GM23248 (cell line): Measurements from ENCODE around the gene DNAJC1. TPM values are rescaled to one million over a fixed set of nuclear protein-coding genes. Genes with fewer than 3 reads are reported as not detected.

Experiments used
- DNase-seq: peaks from one replicate; pipeline ENCODE4 v3.0.0-alpha.2; 2015
- H2AFZ ChIP-seq: fragments of 200-600 bp; sonication (generic); 2 replicates; pipeline ENCODE4 v1.6.1; 2016; ENCODE audit warnings: antibody characterized with exemption
- H3F3A ChIP-seq: fragments of 200-600 bp; sonication (generic); 2 replicates; pipeline ENCODE4 v1.6.1; 2016; ENCODE audit warnings: mild to moderate bottlenecking, antibody characterized with exemption, mixed run types; ENCODE audit not compliant: insufficient read depth
- H3K27ac ChIP-seq: fragments of 200-600 bp; sonication (generic); 2 replicates; pipeline ENCODE4 v1.5.1; 2016; ENCODE audit warnings: mild to moderate bottlenecking
- H3K27me3 ChIP-seq: fragments of 200-600 bp; sonication (generic); replicated peaks from 2 replicates; pipeline ENCODE4 v1.6.1; 2016; ENCODE audit warnings: mild to moderate bottlenecking; ENCODE audit not compliant: insufficient read depth
- H3K36me3 ChIP-seq: fragments of 200-600 bp; sonication (generic); 2 replicates; pipeline ENCODE4 v1.6.1; 2016; ENCODE audit warnings: low read depth, mild to moderate bottlenecking
- H3K4me1 ChIP-seq: fragments of 200-600 bp; sonication (generic); 2 replicates; pipeline ENCODE4 v1.6.1; 2016; ENCODE audit warnings: mild to moderate bottlenecking; ENCODE audit not compliant: insufficient read depth
- H3K4me2 ChIP-seq: fragments of 200-600 bp; sonication (generic); one replicate; pipeline ENCODE4 v1.6.1; 2016; ENCODE audit warnings: mild to moderate bottlenecking; ENCODE audit not compliant: unreplicated experiment
- H3K4me3 ChIP-seq: fragments of 200-600 bp; sonication (generic); 2 replicates; pipeline ENCODE4 v1.5.1; 2016; ENCODE audit warnings: mild to moderate bottlenecking
- H3K79me2 ChIP-seq: fragments of 200-600 bp; sonication (generic); 2 replicates; pipeline ENCODE4 v1.6.1; 2016; ENCODE audit warnings: mild to moderate bottlenecking; ENCODE audit not compliant: insufficient read depth
- H3K9ac ChIP-seq: fragments of 200-600 bp; sonication (generic); 2 replicates; pipeline ENCODE4 v1.6.1; 2016; ENCODE audit warnings: mild to moderate bottlenecking
- H3K9me2 ChIP-seq: fragments of 200-600 bp; sonication (generic); 2 replicates; pipeline ENCODE4 v1.6.1; 2016; ENCODE audit warnings: mixed run types, mild to moderate bottlenecking, moderate library complexity; ENCODE audit not compliant: insufficient read depth
- H3K9me3 ChIP-seq: fragments of 200-600 bp; sonication (generic); one replicate; pipeline ENCODE4 v1.6.1; 2017; ENCODE audit warnings: low read depth
- H4K20me1 ChIP-seq: fragments of 200-600 bp; sonication (generic); 2 replicates; pipeline ENCODE4 v1.6.0; 2016; ENCODE audit not compliant: insufficient read depth
- EZH2 ChIP-seq: fragments of 200-600 bp; sonication (generic); IDR thresholded peaks from 2 replicates; pipeline ENCODE4 v1.6.1; 2018; ENCODE audit warnings: antibody characterized with exemption, mild to moderate bottlenecking; ENCODE audit not compliant: insufficient read depth, poor library complexity, severe bottlenecking
- EZH2phosphoT487 ChIP-seq: fragments of 200-600 bp; sonication (generic); IDR thresholded peaks from 2 replicates; pipeline ENCODE4 v1.6.1; 2018; ENCODE audit warnings: antibody characterized with exemption, moderate library complexity, mild to moderate bottlenecking, low read depth; ENCODE audit not compliant: insufficient read depth
- WGBS, 2 experiments: methylation state at CpG; one replicate each; pipeline ENCODE4 v1.1.6; 2015 to 2017; ENCODE audit warnings: low lambda C conversion rate in 2 of 2, low coverage in 1 of 2; ENCODE audit errors: missing lambda C conversion rate in 2 of 2; 5-methylcytosine and 5-hydroxymethylcytosine counted together
- in situ Hi-C: fragments of 300-500 bp; cut with MboI; formaldehyde crosslinking; loops from 2 replicates; pipeline ENCODE4 v1.15.0; 2020
- polyA plus RNA-seq: library from polyadenylated mRNA; unstranded; fragments of >200 nt; fragmentation: Nextera tagmentation; extraction: Ambion mirVana; gene quantifications from 2 replicates; pipeline ENCODE4 v1.2.1, GENCODE V29; 2016
- small RNA-seq: library from RNA; depleted of rRNA; stranded (forward); fragments of <200 nt; gene quantifications from one replicate; pipeline ENCODE3, GENCODE V24; 2014; ENCODE audit warnings: low read depth, low replicate concordance
- total RNA-seq: library from RNA; depleted of rRNA; stranded (reverse); fragments of >200 nt; shearing (Covaris generic); gene quantifications from 2 replicates; pipeline ENCODE4 v1.2.3, GENCODE V29; 2014; rRNA removed

DNAJC1 gene
- total and polyA plus RNA-seq, 2 experiments from 2014 or later = 50.9 to 63.9 TPM

DNA sequence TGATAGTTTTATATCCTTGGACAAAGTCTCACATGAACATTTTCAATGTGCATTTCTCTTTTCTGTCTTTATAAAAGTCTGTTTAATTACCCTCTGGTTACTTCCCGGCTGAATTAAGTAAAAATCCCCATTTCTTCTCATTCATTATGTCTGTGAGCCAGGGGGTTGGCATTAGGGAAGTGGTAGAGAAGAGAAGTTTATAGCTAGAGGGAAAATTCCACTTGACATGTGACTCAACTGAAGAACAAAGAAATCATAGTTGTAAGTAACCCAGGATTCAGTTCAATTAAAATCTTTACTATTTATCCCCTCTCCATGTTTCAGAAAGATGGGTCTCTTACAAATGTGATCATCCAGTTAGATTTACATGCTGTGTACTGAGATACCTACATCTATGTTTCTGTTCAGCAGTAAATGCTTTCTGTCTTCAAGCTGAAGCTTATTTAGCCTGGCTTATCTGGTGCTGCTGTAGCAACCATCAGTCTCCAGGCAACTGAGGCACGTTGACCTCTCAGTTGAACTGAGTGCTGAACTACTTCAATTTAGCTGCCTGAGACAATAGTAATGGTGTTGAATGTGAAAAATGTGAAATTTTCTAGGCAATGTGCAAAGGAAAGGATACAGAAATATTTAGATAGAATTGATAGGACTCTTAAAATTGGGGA lies 287.9 kb downstream of the DNAJC1 start:
- Histone ChIP-seq H3K4me3 (no peak overlapping the region), H3K4me1 (peaks cover 16% of the 10 kb centered on the region), H3K9me2 (no peaks in the 10 kb centered on the region), H3K36me3 (peaks cover 18% of the 10 kb centered on the region; the same call in 1 of the 2 replicates), H3K79me2 (peaks cover 40% of the 10 kb centered on the region), H3K27ac (peak overlapping the region; percentile 15; the same call in 1 of the 2 replicates), H3K4me2 (no peak overlapping the region), H3F3A (peaks cover 12% of the 10 kb centered on the region; the same call in 1 of the 2 replicates), H3K27me3 (no peaks in the 10 kb centered on the region), H2AFZ (no peak overlapping the region), H4K20me1 (peaks cover 4% of the 10 kb centered on the region; the same call in 1 of the 2 replicates), H3K9ac (no peak overlapping the region), H3K9me3 (no peaks in the 10 kb centered on the region)
- DNase-seq = peak; percentile 54
- WGBS, 2 experiments = 31 to 39% methylated on average over 2 of the region's 2 CpGs
- TF ChIP-seq EZH2phosphoT487 (no peak), EZH2 (no peak)
- in situ Hi-C loops = no loop called here

DNA sequence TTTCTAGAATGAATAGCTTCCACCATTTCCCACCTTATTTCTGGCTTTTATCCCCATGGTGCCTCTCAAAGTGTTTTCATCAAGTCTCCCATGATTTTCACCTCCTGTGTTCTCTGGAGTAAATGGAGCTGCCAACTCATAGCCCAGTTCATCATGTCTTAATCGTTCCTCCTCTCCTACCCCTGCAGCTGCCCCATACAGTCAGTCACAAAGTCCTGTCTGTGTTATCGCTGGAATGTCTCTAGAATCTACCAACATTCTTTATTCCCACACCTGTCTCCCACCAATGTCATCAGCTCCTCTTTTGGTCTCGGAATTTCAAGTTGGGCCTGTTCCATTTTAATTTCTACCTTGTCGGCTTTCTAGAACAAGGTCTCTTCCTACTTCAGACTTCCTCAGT lies 290.6 kb downstream of the DNAJC1 start:
- 94 to 96% methylated on average over 4 of the region's 4 CpGs for WGBS, 2 experiments
- DNase-seq = no peak

DNA sequence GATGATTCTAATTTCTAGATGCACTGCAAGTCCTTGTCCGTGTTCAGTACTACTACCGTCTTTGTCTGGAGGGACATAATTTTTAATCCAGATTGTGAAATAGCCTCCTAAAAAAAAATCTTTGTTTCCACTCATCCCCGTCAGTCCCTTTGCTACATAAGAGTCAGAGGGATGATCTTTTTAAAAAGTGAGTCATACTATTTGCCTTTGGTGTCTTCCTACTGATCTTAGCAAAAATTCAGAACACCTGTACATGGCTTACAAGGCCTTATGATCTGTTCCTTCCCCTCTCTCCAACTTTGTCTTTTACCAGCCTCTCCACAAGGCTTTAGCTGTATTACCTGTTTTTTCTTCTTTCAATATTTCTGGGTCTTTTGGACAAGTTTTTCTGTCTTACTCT lies 296.0 kb downstream of the DNAJC1 start:
- Histone ChIP-seq H2AFZ (no peak overlapping the region), H3K9me2 (no peaks in the 10 kb centered on the region), H4K20me1 (peaks cover 5% of the 10 kb centered on the region), H3K36me3 (peaks cover 3% of the 10 kb centered on the region; the same call in 1 of the 2 replicates), H3K79me2 (peaks cover 88% of the 10 kb centered on the region), H3K9me3 (no peaks in the 10 kb centered on the region), H3F3A (peaks cover 18% of the 10 kb centered on the region), H3K4me3 (no peak overlapping the region), H3K27me3 (no peaks in the 10 kb centered on the region), H3K27ac (no peak overlapping the region), H3K9ac (no peak overlapping the region), H3K4me1 (no peaks in the 10 kb centered on the region), H3K4me2 (no peak overlapping the region)
- TF ChIP-seq EZH2 = no peak
- TF ChIP-seq EZH2phosphoT487 = no peak
- in situ Hi-C loops = no loop called here
- 60 to 69% methylated on average over 3 of the region's 3 CpGs for WGBS, 2 experiments
- DNase-seq = no peak

More for the DNA sequence above, 290.6 kb downstream of the DNAJC1 start:
- H3K4me2 ChIP-seq = no peak overlapping the region
- no peak overlapping the region for H3K9ac ChIP-seq
- no peaks in the 10 kb centered on the region for H3K9me2 ChIP-seq
- no peak overlapping the region for H3K4me3 ChIP-seq
- in situ Hi-C loops = no loop called here
- H2AFZ ChIP-seq = no peak overlapping the region
- TF ChIP-seq EZH2 (no peak), EZH2phosphoT487 (no peak)
- H4K20me1 ChIP-seq = peaks cover 8% of the 10 kb centered on the region
- no peaks in the 10 kb centered on the region for H3K9me3 ChIP-seq
- no peaks in the 10 kb centered on the region for H3K27me3 ChIP-seq
- H3K27ac ChIP-seq = no peak overlapping the region
- H3K4me1 ChIP-seq = peaks cover 12% of the 10 kb centered on the region
- H3F3A ChIP-seq = peaks cover 20% of the 10 kb centered on the region
- peaks cover 12% of the 10 kb centered on the region; the same call in 1 of the 2 replicates for H3K36me3 ChIP-seq
- peaks cover 52% of the 10 kb centered on the region for H3K79me2 ChIP-seq

Small RNA genes within 50 kb of the gene (small RNA-seq; reads per million reads assigned to genes)
- gene RN7SKP219 (not detected), gene RN7SKP37 (not detected)

Other genes starting within 250 kb of the DNAJC1 start
- gene EBLN1, start 214.3 kb upstream of the DNAJC1 start, total RNA-seq = not detected in 2 replicates
- gene EBLN1, start 214.3 kb upstream of the DNAJC1 start, polyA plus RNA-seq = not detected in 2 replicates